ENCODE data around the gene ZNF316.

Gene ZNF316

DNA sequence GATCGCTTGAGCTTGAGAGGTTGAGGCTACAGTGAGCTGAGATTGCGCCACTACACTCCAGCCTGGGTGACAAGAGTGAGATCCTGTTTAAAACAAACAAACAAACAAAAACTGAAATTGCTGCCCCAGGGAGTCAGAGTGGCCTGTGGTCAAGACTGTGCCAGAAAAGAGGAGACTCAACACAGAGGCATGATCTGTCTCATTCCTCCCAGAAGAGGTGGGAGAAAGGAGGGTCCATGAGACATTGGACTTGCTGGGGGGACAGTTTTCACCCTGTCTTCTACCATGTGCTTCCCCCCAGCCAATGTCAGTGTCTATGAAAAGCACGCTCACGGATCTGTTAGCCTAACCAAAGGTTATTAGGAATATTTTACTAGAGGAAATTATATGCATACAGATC is 18.5 kb upstream of the ZNF316 start:
- WGBS (ENCODE audit: extremely low coverage, insufficient coverage, low lambda C conversion rate), result no CpG with 5 or more reads among the region's 4 CpGs
- no peak overlapping the region for H2AK5ac ChIP-seq (ENCODE audit: low read length)

DNA sequence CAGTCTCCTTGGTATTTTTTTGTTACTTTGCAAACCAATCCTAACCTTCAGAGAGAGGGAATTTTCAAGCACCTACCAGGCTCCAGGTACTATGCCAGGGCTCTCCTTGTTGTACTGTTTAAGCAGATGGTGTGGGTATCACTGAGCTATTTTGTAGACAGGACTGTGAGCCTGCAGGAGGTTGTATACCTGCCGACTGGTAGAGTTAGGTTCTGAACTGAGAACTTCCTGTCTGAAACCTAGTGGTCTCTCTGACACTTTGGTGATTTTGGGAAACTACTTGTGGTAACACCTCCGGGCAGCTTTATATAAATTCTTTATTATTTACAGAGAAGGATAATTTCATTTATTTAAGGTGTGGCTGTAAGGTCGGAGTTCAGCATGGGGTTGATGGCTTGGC is 17.2 kb upstream of the ZNF316 start:
- no peak overlapping the region for H3K4me2 ChIP-seq (ENCODE audit: low read length)
- H3K79me1 ChIP-seq (ENCODE audit: low read length), result no peaks in the 10 kb centered on the region
- no peak for DNase-seq
- H3K23ac ChIP-seq (ENCODE audit: low read length), result no peak overlapping the region
- no peak overlapping the region for H3K18ac ChIP-seq (ENCODE audit: low read length)
- no peak overlapping the region for H4K5ac ChIP-seq (ENCODE audit: low read length)
- WGBS (ENCODE audit: extremely low coverage, insufficient coverage, low lambda C conversion rate), result no CpG with 5 or more reads among the region's 3 CpGs
- H2BK120ac ChIP-seq (ENCODE audit: low read depth, low read length), result no peak overlapping the region
- no peak overlapping the region for H3K4ac ChIP-seq (ENCODE audit: low read depth, low read length)
- H3K27ac ChIP-seq (ENCODE audit: low read depth, low read length), result no peak overlapping the region
- H3K36me3 ChIP-seq (ENCODE audit: control insufficient read depth, insufficient read depth, low read length), result peaks cover 5% of the 10 kb centered on the region
- no peaks in the 10 kb centered on the region for H3K4me1 ChIP-seq (ENCODE audit: control insufficient read depth, low read depth, low read length)
- H3K4me3 ChIP-seq (ENCODE audit: low read length), result no peak overlapping the region
- H2BK15ac ChIP-seq (replicated peaks; ENCODE audit: low read depth), result no peak overlapping the region
- H3K9ac ChIP-seq (ENCODE audit: low read length), result no peak overlapping the region
- H2BK5ac ChIP-seq (ENCODE audit: low read length), result no peak overlapping the region
- no peak overlapping the region for H2AK5ac ChIP-seq (ENCODE audit: low read length)
- no peaks in the 10 kb centered on the region for H3K79me2 ChIP-seq (ENCODE audit: control insufficient read depth, insufficient read depth, low read length)
- no peak overlapping the region for H4K8ac ChIP-seq (ENCODE audit: low read depth, low read length)
- H3K27me3 ChIP-seq (ENCODE audit: insufficient read depth, low read length, poor library complexity), result no peaks in the 10 kb centered on the region
- H3K56ac ChIP-seq (ENCODE audit: low read length), result no peak overlapping the region

More for the DNA sequence above, 18.5 kb upstream of the ZNF316 start:
- Histone ChIP-seq H4K8ac (ENCODE audit: low read depth, low read length) (no peak overlapping the region), H3K56ac (ENCODE audit: low read length) (no peak overlapping the region), H3K79me2 (ENCODE audit: control insufficient read depth, insufficient read depth, low read length) (no peaks in the 10 kb centered on the region), H3K27ac (ENCODE audit: low read depth, low read length) (no peak overlapping the region), H2BK120ac (ENCODE audit: low read depth, low read length) (no peak overlapping the region), H2BK5ac (ENCODE audit: low read length) (no peak overlapping the region), H3K4ac (ENCODE audit: low read depth, low read length) (no peak overlapping the region), H3K79me1 (ENCODE audit: low read length) (no peaks in the 10 kb centered on the region), H3K23ac (ENCODE audit: low read length) (no peak overlapping the region), H3K27me3 (ENCODE audit: insufficient read depth, low read length, poor library complexity) (no peaks in the 10 kb centered on the region), H3K4me2 (ENCODE audit: low read length) (no peak overlapping the region), H2BK15ac (replicated peaks; ENCODE audit: low read depth) (no peak overlapping the region), H3K4me1 (ENCODE audit: control insufficient read depth, low read depth, low read length) (peaks cover 5% of the 10 kb centered on the region), H4K5ac (ENCODE audit: low read length) (no peak overlapping the region), H3K36me3 (ENCODE audit: control insufficient read depth, insufficient read depth, low read length) (peaks cover 5% of the 10 kb centered on the region), H3K4me3 (ENCODE audit: low read length) (no peak overlapping the region), H3K18ac (ENCODE audit: low read length) (no peak overlapping the region), H3K9ac (ENCODE audit: low read length) (no peak overlapping the region)
- DNase-seq, result no peak

DNA sequence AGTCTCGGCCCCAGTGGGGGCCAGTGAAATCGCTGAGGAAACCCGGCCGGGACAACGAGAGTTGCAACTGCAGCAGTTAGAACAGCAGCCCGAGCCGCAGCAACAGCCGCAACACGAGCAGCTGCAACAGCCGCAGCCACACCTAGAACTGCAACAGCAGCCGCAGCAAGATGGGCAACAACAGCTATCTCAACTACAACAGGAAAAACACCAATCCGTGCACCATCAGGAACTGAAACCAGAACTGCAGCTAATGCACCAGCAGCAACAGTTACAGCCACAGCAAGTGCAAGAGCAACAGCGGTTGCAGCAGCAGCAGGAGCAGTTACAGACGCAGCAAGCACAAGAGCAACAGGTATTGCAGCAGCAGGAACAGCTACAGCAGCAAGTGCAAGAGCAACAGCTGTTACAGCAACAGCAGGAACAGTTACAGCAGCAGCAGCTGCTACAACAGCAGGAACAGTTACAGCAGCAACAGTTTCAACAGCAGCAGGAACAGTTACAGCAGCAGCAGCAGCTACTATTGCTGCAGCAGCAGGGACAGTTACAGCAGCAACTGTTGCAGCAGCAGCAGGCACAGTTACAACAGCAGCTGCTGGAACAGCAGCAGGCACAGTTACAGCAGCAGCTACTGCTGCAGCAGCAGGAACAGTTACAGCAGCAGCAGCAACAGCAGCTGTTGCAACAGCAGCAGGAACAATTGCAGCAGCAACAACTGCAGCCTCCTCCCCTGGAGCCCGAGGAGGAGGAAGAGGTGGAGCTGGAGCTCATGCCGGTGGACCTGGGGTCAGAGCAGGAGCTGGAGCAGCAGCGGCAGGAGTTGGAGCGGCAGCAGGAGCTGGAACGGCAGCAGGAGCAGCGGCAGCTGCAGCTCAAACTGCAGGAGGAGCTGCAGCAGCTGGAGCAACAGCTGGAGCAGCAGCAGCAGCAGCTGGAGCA is 15.7 kb upstream of the ZNF316 start:
- H2AK5ac ChIP-seq (ENCODE audit: low read length), result no peak overlapping the region
- no peak overlapping the region for H3K4me3 ChIP-seq (ENCODE audit: low read length)
- H3K9ac ChIP-seq (ENCODE audit: low read length), result no peak overlapping the region
- WGBS (ENCODE audit: extremely low coverage, insufficient coverage, low lambda C conversion rate), result no CpG with 5 or more reads among the region's 20 CpGs
- H4K8ac ChIP-seq (ENCODE audit: low read depth, low read length), result no peak overlapping the region
- no peak overlapping the region for H3K56ac ChIP-seq (ENCODE audit: low read length)
- no peak overlapping the region for H3K4me2 ChIP-seq (ENCODE audit: low read length)
- H3K79me2 ChIP-seq (ENCODE audit: control insufficient read depth, insufficient read depth, low read length), result no peaks in the 10 kb centered on the region
- no peak overlapping the region for H3K4ac ChIP-seq (ENCODE audit: low read depth, low read length)
- no peak overlapping the region for H3K23ac ChIP-seq (ENCODE audit: low read length)
- no peaks in the 10 kb centered on the region for H3K27me3 ChIP-seq (ENCODE audit: insufficient read depth, low read length, poor library complexity)
- H3K4me1 ChIP-seq (ENCODE audit: control insufficient read depth, low read depth, low read length), result no peaks in the 10 kb centered on the region
- no peak overlapping the region for H2BK15ac ChIP-seq (replicated peaks; ENCODE audit: low read depth)
- H4K5ac ChIP-seq (ENCODE audit: low read length), result no peak overlapping the region
- no peaks in the 10 kb centered on the region for H3K79me1 ChIP-seq (ENCODE audit: low read length)
- H2BK120ac ChIP-seq (ENCODE audit: low read depth, low read length), result no peak overlapping the region
- peaks cover 5% of the 10 kb centered on the region for H3K36me3 ChIP-seq (ENCODE audit: control insufficient read depth, insufficient read depth, low read length)
- H2BK5ac ChIP-seq (ENCODE audit: low read length), result no peak overlapping the region
- no peak for DNase-seq
- no peak overlapping the region for H3K18ac ChIP-seq (ENCODE audit: low read length)
- no peak overlapping the region for H3K27ac ChIP-seq (ENCODE audit: low read depth, low read length)

- H3K4me1 ChIP-seq (ENCODE audit: control insufficient read depth, low read depth, low read length), result no peaks in the 10 kb centered on the region
- H2BK5ac ChIP-seq (ENCODE audit: low read length), result no peak overlapping the region
- no peak overlapping the region for H4K8ac ChIP-seq (ENCODE audit: low read depth, low read length)
- H3K4me2 ChIP-seq (ENCODE audit: low read length), result no peak overlapping the region
- H4K5ac ChIP-seq (ENCODE audit: low read length), result no peak overlapping the region
- H2BK15ac ChIP-seq (replicated peaks; ENCODE audit: low read depth), result no peak overlapping the region
- no peak overlapping the region for H3K27ac ChIP-seq (ENCODE audit: low read depth, low read length)
- H3K56ac ChIP-seq (ENCODE audit: low read length), result no peak overlapping the region
- no peak overlapping the region for H3K4ac ChIP-seq (ENCODE audit: low read depth, low read length)
- no peak overlapping the region for H2AK5ac ChIP-seq (ENCODE audit: low read length)
- H3K9ac ChIP-seq (ENCODE audit: low read length), result no peak overlapping the region
- no CpG with 5 or more reads among the region's 67 CpGs for WGBS (ENCODE audit: extremely low coverage, insufficient coverage, low lambda C conversion rate)
- no peak overlapping the region for H2BK120ac ChIP-seq (ENCODE audit: low read depth, low read length)
- no peak overlapping the region for H3K4me3 ChIP-seq (ENCODE audit: low read length)
- H3K79me2 ChIP-seq (ENCODE audit: control insufficient read depth, insufficient read depth, low read length), result no peaks in the 10 kb centered on the region
- H3K27me3 ChIP-seq (ENCODE audit: insufficient read depth, low read length, poor library complexity), result no peaks in the 10 kb centered on the region
- H3K18ac ChIP-seq (ENCODE audit: low read length), result no peak overlapping the region
- no peaks in the 10 kb centered on the region for H3K79me1 ChIP-seq (ENCODE audit: low read length)
- peaks cover 5% of the 10 kb centered on the region for H3K36me3 ChIP-seq (ENCODE audit: control insufficient read depth, insufficient read depth, low read length)
- no peak for DNase-seq
- H3K23ac ChIP-seq (ENCODE audit: low read length), result no peak overlapping the region
Observed at GRCh38 chr7:6622134-6622710, 14.9 kb upstream of the ZNF316 start.

DNA sequence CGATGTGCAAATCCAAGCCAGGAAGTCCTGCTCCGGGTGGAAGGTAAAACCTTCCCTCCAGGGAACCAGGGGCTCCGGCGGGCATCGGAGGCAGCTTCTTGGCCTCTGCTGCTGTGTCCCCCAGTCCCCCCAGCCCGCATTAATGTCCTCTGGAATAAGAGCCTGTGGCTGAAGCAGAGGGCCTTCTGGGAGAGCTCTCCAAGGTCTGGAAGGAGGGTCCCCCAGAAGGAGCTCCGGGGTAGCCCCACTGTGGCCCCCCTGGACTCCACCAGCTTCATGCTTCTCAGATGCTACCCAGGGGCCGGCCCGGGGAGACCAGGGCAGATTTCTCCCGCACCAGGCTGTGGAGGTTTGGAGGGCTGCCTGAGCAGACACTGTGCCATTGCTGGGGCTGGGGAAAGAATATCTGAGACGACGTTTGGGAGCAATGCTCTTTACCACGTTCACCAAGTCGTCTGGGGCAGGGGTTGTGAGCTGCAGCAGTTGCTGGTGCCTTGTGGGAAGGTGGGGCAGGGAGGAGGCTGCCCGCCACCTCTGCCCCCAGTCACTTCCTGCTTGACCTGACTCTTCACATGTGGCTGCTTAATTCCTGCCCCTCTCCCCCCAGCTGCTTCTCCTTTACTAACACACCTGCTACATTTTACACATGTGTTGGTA is 13.4 kb upstream of the ZNF316 start:
- H2BK120ac ChIP-seq (ENCODE audit: low read depth, low read length), result no peak overlapping the region
- H3K9ac ChIP-seq (ENCODE audit: low read length), result no peak overlapping the region
- H3K18ac ChIP-seq (ENCODE audit: low read length), result no peak overlapping the region
- H3K4ac ChIP-seq (ENCODE audit: low read depth, low read length), result no peak overlapping the region
- H3K4me1 ChIP-seq (ENCODE audit: control insufficient read depth, low read depth, low read length), result no peaks in the 10 kb centered on the region
- no peak overlapping the region for H3K23ac ChIP-seq (ENCODE audit: low read length)
- no peaks in the 10 kb centered on the region for H3K79me2 ChIP-seq (ENCODE audit: control insufficient read depth, insufficient read depth, low read length)
- DNase-seq, result no peak
- H2AK5ac ChIP-seq (ENCODE audit: low read length), result no peak overlapping the region
- no peak overlapping the region for H2BK5ac ChIP-seq (ENCODE audit: low read length)
- H2BK15ac ChIP-seq (replicated peaks; ENCODE audit: low read depth), result no peak overlapping the region
- H3K27me3 ChIP-seq (ENCODE audit: insufficient read depth, low read length, poor library complexity), result no peaks in the 10 kb centered on the region
- H3K4me2 ChIP-seq (ENCODE audit: low read length), result no peak overlapping the region
- no peak overlapping the region for H3K27ac ChIP-seq (ENCODE audit: low read depth, low read length)
- WGBS (ENCODE audit: extremely low coverage, insufficient coverage, low lambda C conversion rate), result no CpG with 5 or more reads among the region's 15 CpGs
- H4K5ac ChIP-seq (ENCODE audit: low read length), result no peak overlapping the region
- H3K36me3 ChIP-seq (ENCODE audit: control insufficient read depth, insufficient read depth, low read length), result peaks cover 5% of the 10 kb centered on the region
- H3K4me3 ChIP-seq (ENCODE audit: low read length), result no peak overlapping the region
- no peak overlapping the region for H4K8ac ChIP-seq (ENCODE audit: low read depth, low read length)
- no peak overlapping the region for H3K56ac ChIP-seq (ENCODE audit: low read length)
- no peaks in the 10 kb centered on the region for H3K79me1 ChIP-seq (ENCODE audit: low read length)
